Astrocyte (in vitro differentiated cells and primary cell): Measurements from ENCODE around the gene TKTL1.

Experiments
- CTCF ChIP-seq: IDR thresholded peaks from 2 replicates; pipeline ENCODE4 v1.5.1; 2011; ENCODE audit warnings: low read depth, mild to moderate bottlenecking, inconsistent platforms, low read length, moderate library complexity; ENCODE audit not compliant: insufficient read depth
- EZH2 ChIP-seq: IDR thresholded peaks from 2 replicates; pipeline ENCODE4 v1.6.1; 2012; ENCODE audit warnings: mild to moderate bottlenecking, low read length, inconsistent platforms; ENCODE audit not compliant: insufficient read depth

- TF ChIP-seq CTCF (no peak), EZH2 (no peak)
These were observed 24.8 kb downstream of the TKTL1 start for GRCh38 chrX:154320406-154320805.
